ENCODE measurements around the gene TASL. TPM values are rescaled to one million over a fixed set of nuclear protein-coding genes. Genes with fewer than 3 reads are reported as not detected.
A peak's percentile ranks its signal among the peaks of the same experiment; 100 is the strongest.
"Not testable (repeated sequence)": the region's sequence is repeated elsewhere in the genome, so short reads cannot be mapped to it uniquely, and the experiment has no call there.

TASL gene
- total RNA-seq, 2 experiments from 2014 or later: 1.7 to 2.2 TPM

DNA sequence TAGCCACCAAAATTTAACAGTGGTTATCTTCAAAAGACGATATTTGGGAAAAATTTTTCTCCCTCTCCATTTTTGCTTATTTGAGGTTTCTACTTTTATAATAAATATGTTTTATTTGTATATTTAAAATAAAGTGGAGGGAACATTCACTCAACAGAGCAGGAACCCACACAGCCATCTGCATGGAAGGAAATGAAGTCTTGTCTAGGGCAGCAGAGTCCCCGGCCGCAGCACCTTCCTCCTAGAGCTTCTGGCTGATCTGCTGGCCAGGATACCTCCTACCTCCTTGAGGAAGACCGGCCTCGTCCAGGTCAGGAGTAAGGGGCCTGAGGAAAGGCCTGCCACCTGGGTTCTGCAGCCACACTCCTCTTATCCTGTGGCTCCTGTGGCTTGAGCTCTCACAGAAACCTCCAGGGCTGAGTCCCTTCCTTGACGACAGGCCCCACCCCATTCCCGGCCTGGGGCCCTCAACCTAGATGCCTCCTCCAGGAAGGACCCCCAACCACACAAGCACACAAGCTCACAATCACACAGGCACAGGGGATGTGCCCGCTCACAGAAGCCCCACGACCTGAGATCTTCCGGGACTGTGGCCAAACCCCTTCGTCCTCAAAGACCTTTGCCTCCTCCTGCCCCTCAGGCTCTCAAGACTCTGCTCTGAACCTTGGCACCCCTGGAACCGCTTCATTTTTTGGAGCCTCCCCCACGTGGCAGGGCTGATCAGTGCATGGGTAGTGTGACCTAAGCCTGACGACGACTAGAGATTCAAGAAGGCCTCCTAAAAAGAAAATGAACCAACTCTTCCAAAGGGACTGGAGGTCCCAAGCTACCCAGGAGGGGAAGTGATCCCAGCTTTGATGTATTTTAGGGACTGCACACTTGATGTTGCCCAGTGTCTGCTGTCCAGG is 23.0 kb upstream of the TASL start:
- H3K36me3 Mint-ChIP-seq (ENCODE audit: low read depth); H3K27ac Mint-ChIP-seq; H3K27me3 Mint-ChIP-seq; DNase-seq; H3K4me3 Mint-ChIP-seq; ATAC-seq; intact Hi-C loops (cut with DNase I, micrococcal nuclease); CTCF ChIA-PET; POLR2A ChIA-PET; H3K9me3 Mint-ChIP-seq (ENCODE audit: low read depth): not testable (repeated sequence)
- peaks cover 16% of the 10 kb centered on the region for H3K4me1 Mint-ChIP-seq

DNA sequence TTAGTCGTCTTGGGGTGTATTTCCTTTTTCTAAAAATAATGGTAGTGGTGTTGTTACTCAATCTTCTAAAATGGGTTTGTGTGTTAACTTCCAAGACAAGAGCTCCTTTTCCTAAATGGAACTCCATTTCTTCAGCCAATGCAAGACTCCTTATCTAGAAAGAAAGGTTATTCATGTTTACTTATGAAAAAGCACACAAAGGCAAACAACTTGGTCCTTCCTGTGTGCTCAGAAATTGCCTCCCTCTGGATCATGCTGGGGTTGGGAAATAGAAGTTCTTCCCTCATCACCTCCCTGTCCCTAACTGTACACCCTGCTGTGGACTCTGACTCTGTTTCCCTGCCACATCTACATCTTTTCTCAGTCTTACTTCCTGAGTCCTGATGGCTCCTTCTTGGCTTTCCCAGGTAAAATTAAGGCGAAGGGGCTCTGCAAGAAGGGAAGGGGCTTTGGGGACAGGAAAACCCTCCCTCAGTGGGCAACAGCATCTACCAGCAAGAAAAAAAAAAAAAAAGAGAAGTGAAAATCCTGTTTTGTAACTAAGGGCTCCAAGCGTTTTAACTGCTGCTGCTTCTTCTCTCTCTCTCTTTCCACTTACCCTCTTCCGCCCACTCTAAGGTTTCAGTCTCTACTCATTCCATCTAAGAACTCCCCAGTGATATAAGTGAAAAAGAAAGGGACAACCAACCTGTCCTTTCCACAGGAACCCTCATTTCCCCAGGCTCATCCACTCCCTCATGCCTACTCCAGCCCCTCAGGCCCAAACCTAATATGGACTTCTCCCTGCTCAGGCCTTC is 19.8 kb upstream of the TASL start:
- ChIA-PET POLR2A (no interaction called here), CTCF (no interaction called here)
- H3K27me3 Mint-ChIP-seq: no peaks in the 10 kb centered on the region
- no peaks in the 10 kb centered on the region for H3K9me3 Mint-ChIP-seq (ENCODE audit: low read depth)
- H3K27ac Mint-ChIP-seq: no peak overlapping the region
- ATAC-seq: peak; percentile 23
- DNase-seq: no peak
- no peak overlapping the region for H3K4me3 Mint-ChIP-seq
- no peaks in the 10 kb centered on the region for H3K36me3 Mint-ChIP-seq (ENCODE audit: low read depth)
- peaks cover 22% of the 10 kb centered on the region for H3K4me1 Mint-ChIP-seq
- intact Hi-C loops (cut with DNase I, micrococcal nuclease): no loop called here

DNA sequence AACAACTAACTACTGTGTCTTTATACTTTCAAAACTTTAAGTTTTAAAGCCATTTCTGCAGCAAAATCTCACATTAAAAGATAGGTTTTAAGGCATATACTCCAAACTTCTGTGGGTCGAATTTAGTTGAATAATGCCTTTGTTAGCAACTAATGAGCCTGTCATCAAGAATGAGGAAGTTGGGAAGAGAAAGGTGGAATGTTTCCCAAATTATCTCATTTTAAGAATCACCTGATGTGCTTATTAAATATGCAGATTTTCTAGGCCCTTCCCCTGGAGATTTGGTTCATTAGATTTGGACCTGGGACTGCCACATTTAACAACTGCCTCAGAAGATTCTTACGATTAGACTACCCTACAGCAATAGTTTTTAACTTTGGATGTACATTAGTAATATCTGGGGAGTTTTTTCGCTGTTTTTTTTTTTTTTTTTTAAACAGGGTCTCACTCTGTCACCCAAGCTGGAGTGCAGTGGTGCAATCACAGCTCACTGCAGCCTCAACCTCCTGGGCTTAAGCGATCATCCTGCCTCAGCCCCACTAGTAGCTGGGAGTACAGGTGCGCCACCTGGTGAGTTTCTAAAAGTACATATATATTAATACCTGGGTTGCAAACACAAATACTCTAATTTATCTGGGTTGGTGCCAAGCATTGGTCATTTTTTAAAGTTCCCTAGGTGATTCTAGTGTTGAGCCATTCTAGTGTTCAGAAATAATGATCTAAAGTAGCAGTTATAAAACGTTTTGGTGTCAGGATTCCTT is 16.1 kb upstream of the TASL start:
- CTCF ChIA-PET: interaction anchor here (2.1 kb wide), 1 partner anchor 24 kb away, joined by 8 read pairs; no protein-coding TSS in a partner anchor
- Mint-ChIP-seq H3K4me1 (peaks cover 22% of the 10 kb centered on the region), H3K27me3 (no peaks in the 10 kb centered on the region), H3K4me3 (no peak overlapping the region), H3K27ac (no peak overlapping the region), H3K9me3 (ENCODE audit: low read depth) (no peaks in the 10 kb centered on the region), H3K36me3 (ENCODE audit: low read depth) (no peaks in the 10 kb centered on the region)
- POLR2A ChIA-PET: interaction anchor here (0.6 kb wide), 1 partner anchor 736 kb away, joined by 5 read pairs; no protein-coding TSS in a partner anchor
- peak; percentile 33 for DNase-seq
- ATAC-seq: no peak
- intact Hi-C loops (cut with DNase I, micrococcal nuclease): loop anchor here in 1 of 2 experiments (2.0 kb wide), 1 partner anchor 17 kb away; the partner anchor contains the start of gene TASL

DNA sequence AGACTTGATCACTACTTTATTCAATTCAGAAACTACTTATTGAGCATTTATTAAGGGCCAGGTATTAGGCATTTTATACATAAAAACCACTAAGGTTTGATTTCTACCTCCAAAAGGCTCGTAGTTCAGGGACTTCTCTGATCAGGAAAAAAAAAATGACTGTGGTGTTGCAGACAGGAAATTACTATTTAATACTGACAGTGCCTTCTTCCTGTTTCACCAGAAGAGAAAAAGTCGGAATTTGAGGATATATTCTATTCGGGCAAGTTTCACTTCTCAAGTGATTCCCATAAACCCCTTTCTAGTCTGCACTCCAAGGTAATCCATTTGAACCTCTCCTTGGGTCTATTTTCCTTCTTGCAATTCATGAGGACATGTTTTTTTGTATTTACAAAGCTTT is 15.3 kb upstream of the TASL start:
- no peaks in the 10 kb centered on the region for H3K27me3 Mint-ChIP-seq
- H3K9me3 Mint-ChIP-seq (ENCODE audit: low read depth): no peaks in the 10 kb centered on the region
- POLR2A ChIA-PET: no interaction called here
- ATAC-seq (no peak), DNase-seq (no peak)
- H3K36me3 Mint-ChIP-seq (ENCODE audit: low read depth): no peaks in the 10 kb centered on the region
- peaks cover 17% of the 10 kb centered on the region for H3K4me1 Mint-ChIP-seq
- no peak overlapping the region for H3K27ac Mint-ChIP-seq
- CTCF ChIA-PET: interaction anchor here (2.1 kb wide), 1 partner anchor 23 kb away, joined by 8 read pairs; no protein-coding TSS in a partner anchor
- intact Hi-C loops (cut with DNase I, micrococcal nuclease): loop anchor here in 1 of 2 experiments (2.0 kb wide), 1 partner anchor 16 kb away; the partner anchor contains the start of gene TASL
- H3K4me3 Mint-ChIP-seq: no peak overlapping the region

DNA sequence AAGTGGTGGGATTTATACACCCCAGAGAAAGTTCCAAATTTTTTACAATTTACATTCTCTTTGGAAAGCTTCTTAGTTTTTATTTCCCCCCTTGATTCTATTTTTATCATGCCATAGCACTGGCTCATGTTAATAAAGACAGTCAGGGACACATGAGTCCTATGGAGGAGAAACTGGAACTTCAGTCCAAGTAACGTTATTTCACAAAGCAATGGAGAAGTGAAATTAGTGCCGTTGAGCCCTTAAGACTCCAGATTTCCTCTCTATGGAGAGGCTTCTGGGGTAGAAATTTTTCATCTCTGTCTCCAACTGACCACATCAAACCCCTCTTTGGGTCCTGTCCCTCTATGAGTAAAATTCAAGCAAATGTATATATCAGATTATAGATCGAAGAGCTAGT is 12.8 kb upstream of the TASL start:
- DNase-seq: no peak
- no peaks in the 10 kb centered on the region for H3K36me3 Mint-ChIP-seq (ENCODE audit: low read depth)
- ChIA-PET CTCF (interaction anchor here (1.1 kb wide), 1 partner anchor 18 kb away, joined by 4 read pairs; no protein-coding TSS in a partner anchor), POLR2A (no interaction called here)
- H3K27ac Mint-ChIP-seq: no peak overlapping the region
- no peak overlapping the region for H3K4me3 Mint-ChIP-seq
- no peaks in the 10 kb centered on the region for H3K27me3 Mint-ChIP-seq
- intact Hi-C loops (cut with DNase I, micrococcal nuclease): no loop called here
- H3K4me1 Mint-ChIP-seq: peaks cover 6% of the 10 kb centered on the region
- no peak for ATAC-seq
- H3K9me3 Mint-ChIP-seq (ENCODE audit: low read depth): no peaks in the 10 kb centered on the region

DNA sequence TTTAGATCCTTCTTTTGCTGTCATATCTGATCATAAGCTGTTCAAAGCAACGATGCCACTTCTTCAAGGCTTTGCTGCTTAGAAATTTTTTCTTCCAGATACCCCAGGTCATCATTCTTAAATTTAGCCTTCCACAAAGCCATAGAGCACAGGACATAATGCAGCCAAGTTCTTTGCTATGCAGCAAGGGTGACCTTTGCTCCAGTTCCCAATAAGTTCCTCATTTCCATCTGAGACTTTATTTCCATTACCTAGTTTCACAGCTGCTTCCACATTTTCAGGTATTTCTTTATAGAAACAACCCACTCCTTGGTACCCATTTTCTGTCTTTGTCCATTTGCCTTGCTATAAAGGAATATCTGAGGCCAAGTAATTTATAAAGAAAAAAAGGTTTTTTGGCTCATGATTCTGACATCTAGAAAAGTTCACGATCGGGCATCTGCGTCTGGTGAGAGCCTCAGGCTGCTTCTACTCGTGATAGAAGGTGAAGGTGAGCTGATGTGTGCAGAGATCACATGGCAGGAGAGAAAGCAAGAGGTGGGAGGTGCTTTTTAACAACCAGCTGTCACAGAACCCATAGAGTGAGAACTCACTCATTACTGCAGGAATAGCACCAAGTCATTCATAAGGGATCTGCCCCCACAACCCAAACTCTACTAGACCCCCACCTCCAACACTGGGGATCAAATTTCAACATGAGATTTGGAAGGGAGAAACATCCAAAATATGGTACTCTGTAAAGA is 11.8 kb upstream of the TASL start:
- intact Hi-C loops (cut with DNase I, micrococcal nuclease): no loop called here
- ChIA-PET CTCF (interaction anchor here (1.1 kb wide), 1 partner anchor 17 kb away, joined by 4 read pairs; no protein-coding TSS in a partner anchor), POLR2A (no interaction called here)
- Mint-ChIP-seq H3K27ac (no peak overlapping the region), H3K27me3 (no peaks in the 10 kb centered on the region), H3K9me3 (ENCODE audit: low read depth) (no peaks in the 10 kb centered on the region), H3K4me1 (peaks cover 6% of the 10 kb centered on the region), H3K36me3 (ENCODE audit: low read depth) (no peaks in the 10 kb centered on the region), H3K4me3 (no peak overlapping the region)
- no peak for DNase-seq
- ATAC-seq: no peak

DNA sequence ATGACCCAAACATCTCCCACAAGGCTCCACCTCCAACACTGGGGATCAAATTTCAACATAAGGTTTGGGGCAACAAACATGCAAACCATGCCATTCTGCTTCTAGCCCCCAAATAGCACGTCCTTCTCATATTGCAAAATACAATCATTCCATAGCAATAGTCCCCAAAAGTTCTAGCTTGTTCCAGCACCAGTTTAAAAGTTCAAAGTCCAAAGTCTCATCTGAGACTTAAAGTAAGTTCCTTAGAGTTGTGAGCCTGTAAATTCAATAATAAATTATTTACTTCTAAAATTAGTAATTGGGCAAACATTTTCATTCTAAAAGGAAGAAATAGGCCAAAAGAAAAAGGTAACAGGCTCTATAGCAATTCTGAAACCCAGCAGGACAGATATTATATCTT is 8.9 kb upstream of the TASL start:
- DNase-seq (no peak), ATAC-seq (no peak)
- Mint-ChIP-seq H3K4me1 (no peaks in the 10 kb centered on the region), H3K36me3 (ENCODE audit: low read depth) (no peaks in the 10 kb centered on the region), H3K27me3 (no peaks in the 10 kb centered on the region), H3K9me3 (ENCODE audit: low read depth) (no peaks in the 10 kb centered on the region), H3K27ac (no peak overlapping the region), H3K4me3 (no peak overlapping the region)
- CTCF ChIA-PET: interaction anchor here (1.2 to 1.5 kb wide), 2 partner anchors 9 to 16 kb away, joined by 5 to 6 read pairs; partner anchors contain the start of gene TASL
- intact Hi-C loops (cut with DNase I, micrococcal nuclease): no loop called here
- POLR2A ChIA-PET: no interaction called here

DNA sequence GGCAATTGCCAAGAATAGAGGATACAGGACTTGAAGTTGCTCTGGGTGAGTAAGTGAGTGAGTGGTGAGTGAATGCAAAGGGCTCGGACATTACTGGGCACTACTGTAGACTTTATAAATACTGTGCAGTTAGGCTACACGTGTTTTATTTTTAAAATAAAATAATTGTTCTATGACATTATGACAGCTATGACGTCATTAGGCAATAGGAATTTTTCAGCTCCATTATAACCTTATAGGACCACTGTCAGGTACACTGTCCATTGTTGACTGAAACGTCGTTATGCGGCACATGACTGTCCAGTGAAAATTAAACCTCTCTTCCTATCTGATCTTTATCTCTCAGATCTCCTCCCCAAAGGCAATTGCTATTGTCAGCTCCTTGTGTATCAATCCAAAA is 5.1 kb upstream of the TASL start:
- intact Hi-C loops (cut with DNase I, micrococcal nuclease): no loop called here
- Mint-ChIP-seq H3K27me3 (no peaks in the 10 kb centered on the region), H3K4me3 (no peak overlapping the region), H3K36me3 (ENCODE audit: low read depth) (no peaks in the 10 kb centered on the region), H3K27ac (no peak overlapping the region), H3K4me1 (no peaks in the 10 kb centered on the region), H3K9me3 (ENCODE audit: low read depth) (no peaks in the 10 kb centered on the region)
- DNase-seq (no peak), ATAC-seq (no peak)
- POLR2A ChIA-PET: no interaction called here
- CTCF ChIA-PET: no interaction called here

DNA sequence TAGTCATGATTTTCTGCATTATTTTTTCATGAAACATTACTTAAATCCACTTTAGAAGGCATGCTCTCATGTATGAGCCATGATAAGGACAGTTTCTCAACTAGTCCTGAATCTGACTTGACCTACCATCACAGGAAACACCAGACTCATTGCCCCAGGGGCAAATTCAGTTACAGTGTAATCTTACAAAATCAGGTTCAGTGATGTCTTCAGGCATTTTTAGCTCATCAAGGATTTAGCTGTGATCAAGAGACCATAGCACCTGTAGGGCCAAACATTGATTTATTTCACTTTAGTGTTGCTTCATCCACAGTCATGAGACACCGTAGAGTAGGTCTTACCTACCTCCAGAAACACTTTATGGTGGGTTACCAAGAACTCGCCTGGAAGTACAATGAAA is 3.1 kb upstream of the TASL start:
- CTCF ChIA-PET: no interaction called here
- ATAC-seq (no peak), DNase-seq (no peak)
- H3K36me3 Mint-ChIP-seq (ENCODE audit: low read depth): no peaks in the 10 kb centered on the region
- no peak overlapping the region for H3K27ac Mint-ChIP-seq
- intact Hi-C loops (cut with DNase I, micrococcal nuclease): no loop called here
- POLR2A ChIA-PET: no interaction called here
- no peak overlapping the region for H3K4me3 Mint-ChIP-seq
- H3K4me1 Mint-ChIP-seq: peaks cover 3% of the 10 kb centered on the region
- no peaks in the 10 kb centered on the region for H3K27me3 Mint-ChIP-seq
- H3K9me3 Mint-ChIP-seq (ENCODE audit: low read depth): no peaks in the 10 kb centered on the region

DNA sequence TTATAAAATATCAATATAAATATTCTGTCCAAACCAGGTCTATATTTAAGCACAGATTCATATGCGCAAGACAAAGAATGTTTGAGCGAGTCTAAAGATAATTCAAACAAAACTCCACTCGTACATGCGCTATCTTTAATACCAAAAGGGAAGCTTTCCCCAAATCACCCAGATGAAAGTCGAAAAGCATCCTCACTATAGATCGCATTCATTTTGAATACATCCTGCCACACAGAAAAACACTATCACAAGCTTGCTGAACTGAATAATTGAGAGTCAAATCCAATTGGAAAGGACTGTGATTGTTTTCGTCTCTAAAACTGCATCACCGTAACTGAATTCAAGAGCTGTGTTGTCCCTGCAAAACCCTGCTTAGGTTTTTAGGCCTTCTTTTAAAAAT is 685 bp downstream of the TASL start:
- ChIA-PET CTCF (interaction anchor here (0.6 to 1.0 kb wide), 2 partner anchors 7 to 10 kb away, joined by 3 to 5 read pairs; no protein-coding TSS in a partner anchor), POLR2A (interaction anchor here (0.8 kb wide), 1 partner anchor 67 kb away, joined by 3 read pairs; no protein-coding TSS in a partner anchor)
- ATAC-seq: peak; percentile 13

More for the DNA sequence above, 685 bp downstream of the TASL start:
- Mint-ChIP-seq H3K4me1 (peaks cover 16% of the 10 kb centered on the region), H3K27me3 (no peaks in the 10 kb centered on the region), H3K36me3 (ENCODE audit: low read depth) (peaks cover 5% of the 10 kb centered on the region), H3K9me3 (ENCODE audit: low read depth) (no peaks in the 10 kb centered on the region), H3K27ac (peak overlapping the region; percentile 83), H3K4me3 (peak overlapping the region; percentile 80)
- DNase-seq: no peak
- intact Hi-C loops (cut with DNase I, micrococcal nuclease): loop anchor here (2.0 to 10.0 kb wide), 5 partner anchors 16 to 310 kb away; partner anchors contain the start of genes GK (in 1 of the 2) and TAB3 (in 1 of the 2)
